Breast epithelium (tissue), 4 donors: Measurements from ENCODE around the gene PTPRG. TPM values are rescaled to one million over a fixed set of nuclear protein-coding genes. Genes with fewer than 3 reads are reported as not detected.

Source experiments
- DNase-seq, 2 donors: peaks; one replicate each; pipeline ENCODE4 v3.0.0-alpha.2; 2019; ENCODE audit warnings: low spot score in 2 of 2
- H3K27ac ChIP-seq, 2 donors: fragments of 200-600 bp; sonication (generic) in 1 of 2; one replicate each; pipeline ENCODE4 v1.5.1; 2016 to 2019; ENCODE audit warnings: mild to moderate bottlenecking in 1 of 2
- H3K27me3 ChIP-seq, 2 donors: fragments of 200-600 bp; sonication (generic) in 1 of 2; one replicate each; pipeline versions ENCODE4 v1.5.1 to v1.6.0; 2017 to 2019; ENCODE audit warnings: control low read depth in 1 of 2, mild to moderate bottlenecking in 1 of 2
- H3K36me3 ChIP-seq: fragments of 200-600 bp; one replicate; pipeline ENCODE4 v1.5.1; 2019
- H3K4me1 ChIP-seq, 2 donors: fragments of 200-600 bp; sonication (generic); one replicate each; pipeline ENCODE4 v1.5.1; 2016 to 2019; ENCODE audit warnings: control low read depth in 1 of 2
- H3K4me3 ChIP-seq, 3 donors: fragments of 200-600 bp; sonication (generic); 1 replicate in 2 of 3; 2 replicates in 1 of 3; pipeline ENCODE4 v1.5.1; 2016 to 2019; ENCODE audit warnings: mild to moderate bottlenecking in 3 of 3, moderate library complexity in 2 of 3
- H3K9me3 ChIP-seq, 2 donors: fragments of 200-600 bp; sonication (generic) in 1 of 2; one replicate each; pipeline ENCODE4 v1.5.1; 2016 to 2019; ENCODE audit warnings: control low read depth in 1 of 2
- POLR2A ChIP-seq: fragments of 450-650 bp; IDR thresholded peaks from one replicate; pipeline ENCODE4 v1.6.1; 2016; ENCODE audit warnings: antibody characterized with exemption, mild to moderate bottlenecking, moderate library complexity
- POLR2AphosphoS5 ChIP-seq, 3 donors: sonication (generic); formaldehyde crosslinking; IDR thresholded peaks; one replicate each; pipeline ENCODE4 v1.6.1; 2017; ENCODE audit warnings: antibody characterized with exemption in 3 of 3
- intact Hi-C: fragments of 100-400 bp; cut with DNase I; formaldehyde crosslinking; loops from one replicate; pipeline ENCODE4 v1.15.1; 2023; ENCODE audit warnings: low total_unique reads
- total RNA-seq, 3 donors: library from RNA; depleted of rRNA; stranded (reverse); fragments of >200 nt; gene quantifications; one replicate each; pipeline ENCODE4 v1.1.0, GENCODE V29; 2016
- TF ChIP-seq, protein P1 (sequence below), 3 donors: fragments of 450-650 bp; IDR thresholded peaks; one replicate each; pipeline ENCODE4 v1.5.1; 2016 to 2017; ENCODE audit warnings: antibody characterized with exemption in 3 of 3, mild to moderate bottlenecking in 3 of 3, moderate library complexity in 3 of 3

The PTPRG gene
- 100 to 1,000 TPM in 1 of 3 donors, 10 to 100 TPM in 2; 42.3 to 179 (median 61.6) TPM for total RNA-seq

- Histone ChIP-seq H3K36me3 (no peaks in the 10 kb centered on the region), H3K4me1 (no peaks in the 10 kb centered on the region), H3K4me3 (peak within 1 kb of the TSS; percentile 85 to 95 (median 85)), H3K27me3 (no peaks in the 10 kb centered on the region), H3K9me3 (peaks cover 0 to 7% of the 10 kb centered on the region in 2 donors), H3K27ac (peak within 1 kb of the TSS; percentile 88 to 91)
- intact Hi-C loops: no loop called here
- DNase-seq: peak; percentile 84 to 86
- peak; percentile 61 to 86 (median 62) for TF ChIP-seq POLR2AphosphoS5 (IDR thresholded peaks at IDR 0.05)
- TF ChIP-seq, protein P1, sequence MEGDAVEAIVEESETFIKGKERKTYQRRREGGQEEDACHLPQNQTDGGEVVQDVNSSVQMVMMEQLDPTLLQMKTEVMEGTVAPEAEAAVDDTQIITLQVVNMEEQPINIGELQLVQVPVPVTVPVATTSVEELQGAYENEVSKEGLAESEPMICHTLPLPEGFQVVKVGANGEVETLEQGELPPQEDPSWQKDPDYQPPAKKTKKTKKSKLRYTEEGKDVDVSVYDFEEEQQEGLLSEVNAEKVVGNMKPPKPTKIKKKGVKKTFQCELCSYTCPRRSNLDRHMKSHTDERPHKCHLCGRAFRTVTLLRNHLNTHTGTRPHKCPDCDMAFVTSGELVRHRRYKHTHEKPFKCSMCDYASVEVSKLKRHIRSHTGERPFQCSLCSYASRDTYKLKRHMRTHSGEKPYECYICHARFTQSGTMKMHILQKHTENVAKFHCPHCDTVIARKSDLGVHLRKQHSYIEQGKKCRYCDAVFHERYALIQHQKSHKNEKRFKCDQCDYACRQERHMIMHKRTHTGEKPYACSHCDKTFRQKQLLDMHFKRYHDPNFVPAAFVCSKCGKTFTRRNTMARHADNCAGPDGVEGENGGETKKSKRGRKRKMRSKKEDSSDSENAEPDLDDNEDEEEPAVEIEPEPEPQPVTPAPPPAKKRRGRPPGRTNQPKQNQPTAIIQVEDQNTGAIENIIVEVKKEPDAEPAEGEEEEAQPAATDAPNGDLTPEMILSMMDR (IDR thresholded peaks at IDR 0.05): no peak
- TF ChIP-seq POLR2A: no peak
These were observed at the start of gene PTPRG for GRCh38 chr3:61561374-61562041. Gene PTPRG, plus strand, starts transcription at chr3:61561571. Its CDS starts 717 bp downstream, at chr3:61562288.

DNA sequence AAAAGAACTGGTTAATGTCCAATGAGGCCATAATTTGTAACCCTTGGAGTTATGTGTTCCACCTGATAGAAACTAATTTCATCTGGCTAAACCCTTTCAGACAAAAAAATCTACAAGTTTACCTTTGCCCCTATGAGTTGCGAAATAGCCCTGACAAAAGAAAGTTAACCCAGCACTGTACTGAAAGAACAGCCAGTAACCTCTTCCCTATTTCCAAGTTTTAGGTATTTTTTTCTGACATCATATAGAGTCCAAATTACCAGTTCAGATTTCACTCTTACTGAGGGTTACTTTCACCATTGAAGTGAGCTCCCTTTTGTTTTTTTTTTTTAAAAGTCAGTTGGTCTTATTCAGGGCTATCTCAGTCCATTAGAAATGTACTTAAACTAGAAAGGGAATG lies 42.8 kb upstream of the PTPRG start:
- no peaks in the 10 kb centered on the region for H3K36me3 ChIP-seq
- DNase-seq: no peak
- H3K27ac ChIP-seq: no peak overlapping the region

GRCh38 chr3:61520966-61521628 lies 40.3 kb upstream of the PTPRG start:
- H3K36me3 ChIP-seq: no peaks in the 10 kb centered on the region
- H3K4me3 ChIP-seq: no peak overlapping the region
- no peak for DNase-seq
- no peak overlapping the region for H3K27ac ChIP-seq
- TF ChIP-seq, protein P1 (IDR thresholded peaks at IDR 0.05): no peak
- TF ChIP-seq POLR2AphosphoS5 (IDR thresholded peaks at IDR 0.05) (no peak), POLR2A (no peak)
- H3K27me3 ChIP-seq: no peaks in the 10 kb centered on the region
- no peaks in the 10 kb centered on the region for H3K9me3 ChIP-seq
- intact Hi-C loops: no loop called here
- no peaks in the 10 kb centered on the region for H3K4me1 ChIP-seq

More for the DNA sequence above, 42.8 kb upstream of the PTPRG start:
- no peak overlapping the region for H3K4me3 ChIP-seq
- H3K4me1 ChIP-seq: no peaks in the 10 kb centered on the region
- no peaks in the 10 kb centered on the region for H3K9me3 ChIP-seq
- no peaks in the 10 kb centered on the region for H3K27me3 ChIP-seq
- TF ChIP-seq POLR2A: no peak
- TF ChIP-seq, protein P1 (IDR thresholded peaks at IDR 0.05): no peak
- no peak for TF ChIP-seq POLR2AphosphoS5 (IDR thresholded peaks at IDR 0.05)
- intact Hi-C loops: no loop called here

- TF ChIP-seq POLR2AphosphoS5 (IDR thresholded peaks at IDR 0.05): no peak
- TF ChIP-seq, protein P1 (IDR thresholded peaks at IDR 0.05): no peak
- TF ChIP-seq POLR2A: no peak
- Histone ChIP-seq H3K4me1 (no peaks in the 10 kb centered on the region), H3K27ac (no peak overlapping the region)
These were observed 39.3 kb upstream of the PTPRG start for GRCh38 chr3:61522060-61522459.

GRCh38 chr3:61522626-61523025 lies 38.7 kb upstream of the PTPRG start:
- Histone ChIP-seq H3K27ac (peak overlapping the region in 1 of 2 donors; percentile 32), H3K4me1 (no peaks in the 10 kb centered on the region), H3K4me3 (no peak overlapping the region), H3K27me3 (no peaks in the 10 kb centered on the region), H3K36me3 (no peaks in the 10 kb centered on the region), H3K9me3 (no peaks in the 10 kb centered on the region)
- DNase-seq: no peak
- no peak for TF ChIP-seq POLR2A
- no peak for TF ChIP-seq POLR2AphosphoS5 (IDR thresholded peaks at IDR 0.05)
- TF ChIP-seq, protein P1 (IDR thresholded peaks at IDR 0.05): no peak
- intact Hi-C loops: no loop called here

More at GRCh38 chr3:61522060-61522459, 39.3 kb upstream of the PTPRG start:
- Histone ChIP-seq H3K4me3 (no peak overlapping the region), H3K9me3 (no peaks in the 10 kb centered on the region), H3K36me3 (no peaks in the 10 kb centered on the region), H3K27me3 (no peaks in the 10 kb centered on the region)
- no peak for DNase-seq
- intact Hi-C loops: no loop called here
